ENCODE measurements around the gene DOK3.

Gene DOK3

GRCh38 chr5:177457852-177458681 is 51.6 kb downstream of the DOK3 start:
- TF ChIP-seq POLR2AphosphoS5 (IDR thresholded peaks at IDR 0.05; ENCODE audit: low read depth, low read length) = no peak
- no peak for TF ChIP-seq TAF1 (IDR thresholded peaks at IDR 0.05; ENCODE audit: borderline replicate concordance, insufficient read depth, low read length)
- no peak for TF ChIP-seq SIN3A (IDR thresholded peaks at IDR 0.05; ENCODE audit: borderline replicate concordance, insufficient read depth, low read length)
- TF ChIP-seq FOXP2 (optimal IDR thresholded peaks at IDR 0.05; ENCODE audit: borderline replicate concordance, extremely low read depth, extremely low read length, insufficient read depth) = no peak
- TF ChIP-seq, protein P1, sequence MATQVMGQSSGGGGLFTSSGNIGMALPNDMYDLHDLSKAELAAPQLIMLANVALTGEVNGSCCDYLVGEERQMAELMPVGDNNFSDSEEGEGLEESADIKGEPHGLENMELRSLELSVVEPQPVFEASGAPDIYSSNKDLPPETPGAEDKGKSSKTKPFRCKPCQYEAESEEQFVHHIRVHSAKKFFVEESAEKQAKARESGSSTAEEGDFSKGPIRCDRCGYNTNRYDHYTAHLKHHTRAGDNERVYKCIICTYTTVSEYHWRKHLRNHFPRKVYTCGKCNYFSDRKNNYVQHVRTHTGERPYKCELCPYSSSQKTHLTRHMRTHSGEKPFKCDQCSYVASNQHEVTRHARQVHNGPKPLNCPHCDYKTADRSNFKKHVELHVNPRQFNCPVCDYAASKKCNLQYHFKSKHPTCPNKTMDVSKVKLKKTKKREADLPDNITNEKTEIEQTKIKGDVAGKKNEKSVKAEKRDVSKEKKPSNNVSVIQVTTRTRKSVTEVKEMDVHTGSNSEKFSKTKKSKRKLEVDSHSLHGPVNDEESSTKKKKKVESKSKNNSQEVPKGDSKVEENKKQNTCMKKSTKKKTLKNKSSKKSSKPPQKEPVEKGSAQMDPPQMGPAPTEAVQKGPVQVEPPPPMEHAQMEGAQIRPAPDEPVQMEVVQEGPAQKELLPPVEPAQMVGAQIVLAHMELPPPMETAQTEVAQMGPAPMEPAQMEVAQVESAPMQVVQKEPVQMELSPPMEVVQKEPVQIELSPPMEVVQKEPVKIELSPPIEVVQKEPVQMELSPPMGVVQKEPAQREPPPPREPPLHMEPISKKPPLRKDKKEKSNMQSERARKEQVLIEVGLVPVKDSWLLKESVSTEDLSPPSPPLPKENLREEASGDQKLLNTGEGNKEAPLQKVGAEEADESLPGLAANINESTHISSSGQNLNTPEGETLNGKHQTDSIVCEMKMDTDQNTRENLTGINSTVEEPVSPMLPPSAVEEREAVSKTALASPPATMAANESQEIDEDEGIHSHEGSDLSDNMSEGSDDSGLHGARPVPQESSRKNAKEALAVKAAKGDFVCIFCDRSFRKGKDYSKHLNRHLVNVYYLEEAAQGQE (IDR thresholded peaks at IDR 0.05; ENCODE audit: insufficient read depth in 1 of 2, low read depth in 2 of 2, low read length in 2 of 2) = no peak

- TF ChIP-seq TAF1 (IDR thresholded peaks at IDR 0.05; ENCODE audit: borderline replicate concordance, insufficient read depth, low read length) = no peak
- TF ChIP-seq, protein P1 (IDR thresholded peaks at IDR 0.05; ENCODE audit: insufficient read depth in 1 of 2, low read depth in 2 of 2, low read length in 2 of 2) = no peak
- no peak for TF ChIP-seq FOXP2 (optimal IDR thresholded peaks at IDR 0.05; ENCODE audit: borderline replicate concordance, extremely low read depth, extremely low read length, insufficient read depth)
- TF ChIP-seq POLR2AphosphoS5 (IDR thresholded peaks at IDR 0.05; ENCODE audit: low read depth, low read length) = no peak; the same call in 1 of the 2 replicates
- TF ChIP-seq SIN3A (IDR thresholded peaks at IDR 0.05; ENCODE audit: borderline replicate concordance, insufficient read depth, low read length) = no peak
Measured at GRCh38 chr5:177456976-177457851, 52.4 kb downstream of the DOK3 start.

DNA sequence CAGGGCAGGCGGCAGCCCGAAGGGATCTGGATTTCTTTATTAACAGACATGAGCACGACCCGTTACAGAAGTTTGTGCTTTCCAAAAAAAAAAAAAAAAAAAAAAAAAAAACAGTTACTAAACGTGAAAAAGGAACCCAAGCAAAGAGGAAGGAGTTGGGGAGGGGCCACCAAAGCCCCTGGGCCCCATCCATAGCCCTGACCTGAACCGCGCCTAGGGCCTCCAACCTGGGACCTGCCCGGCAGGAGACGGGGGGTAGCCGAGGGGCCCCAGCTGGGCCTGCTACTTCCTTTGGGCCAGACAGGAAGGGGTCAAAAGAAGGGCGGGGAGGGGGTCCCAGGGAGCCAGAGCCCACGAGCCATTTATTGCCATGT is 53.0 kb downstream of the DOK3 start:
- TF ChIP-seq SIN3A (IDR thresholded peaks at IDR 0.05; ENCODE audit: borderline replicate concordance, insufficient read depth, low read length) (no peak), FOXP2 (optimal IDR thresholded peaks at IDR 0.05; ENCODE audit: borderline replicate concordance, extremely low read depth, extremely low read length, insufficient read depth) (no peak), POLR2AphosphoS5 (IDR thresholded peaks at IDR 0.05; ENCODE audit: low read depth, low read length) (no peak), TAF1 (IDR thresholded peaks at IDR 0.05; ENCODE audit: borderline replicate concordance, insufficient read depth, low read length) (no peak)
- TF ChIP-seq, protein P1 (IDR thresholded peaks at IDR 0.05; ENCODE audit: insufficient read depth in 1 of 2, low read depth in 2 of 2, low read length in 2 of 2) = no peak

- TF ChIP-seq TAF1 (IDR thresholded peaks at IDR 0.05; ENCODE audit: borderline replicate concordance, insufficient read depth, low read length) (no peak), FOXP2 (optimal IDR thresholded peaks at IDR 0.05; ENCODE audit: borderline replicate concordance, extremely low read depth, extremely low read length, insufficient read depth) (no peak), SIN3A (IDR thresholded peaks at IDR 0.05; ENCODE audit: borderline replicate concordance, insufficient read depth, low read length) (0 out of 2 replicates have a peak, but pooled peaks have one; percentile 58), POLR2AphosphoS5 (IDR thresholded peaks at IDR 0.05; ENCODE audit: low read depth, low read length) (peak; percentile 31; the same call in 1 of the 2 replicates)
- TF ChIP-seq, protein P1 (IDR thresholded peaks at IDR 0.05; ENCODE audit: insufficient read depth in 1 of 2, low read depth in 2 of 2, low read length in 2 of 2) = no peak
Measured at GRCh38 chr5:177455661-177456590, 53.7 kb downstream of the DOK3 start.

Data from PFSK-1 (cell line).